ENCODE results near the gene EXOC3L4. TPM values are rescaled to one million over a fixed set of nuclear protein-coding genes. Genes with fewer than 3 reads are reported as not detected.

The EXOC3L4 gene
- polyA plus RNA-seq, 1 donor from 2014 or later, result not detected

DNA sequence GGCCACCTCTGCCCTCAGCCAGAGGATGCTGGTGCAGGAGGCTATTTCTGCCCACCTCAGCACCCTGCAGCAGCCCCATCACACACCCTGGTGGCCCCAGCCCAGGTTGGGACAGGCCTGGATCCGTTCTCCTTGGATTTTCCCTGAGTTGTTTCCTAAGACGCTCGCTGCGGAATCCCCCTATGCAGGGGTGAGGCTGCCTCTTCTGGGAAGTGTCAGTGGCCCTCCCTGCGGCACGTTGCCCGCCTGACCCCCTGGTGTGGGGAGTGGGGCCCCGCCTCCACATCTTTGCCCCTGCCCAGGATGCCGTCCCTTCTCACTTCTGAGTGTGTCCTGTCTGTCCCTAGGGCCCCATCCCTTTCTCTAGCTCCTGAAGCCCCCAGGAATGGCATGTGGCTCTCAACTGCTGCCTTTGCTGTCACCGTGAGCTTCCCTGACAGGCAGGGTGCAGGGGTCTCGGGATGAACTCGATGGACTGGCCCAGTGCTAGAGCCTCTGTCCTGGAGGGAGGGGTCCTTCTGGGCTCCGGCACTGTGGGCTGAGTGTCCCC is 594 bp upstream of the EXOC3L4 start:
- no peak overlapping the region for H2AFZ ChIP-seq (ENCODE audit: low read depth, low read length)
- no peaks in the 10 kb centered on the region for H3F3A ChIP-seq (ENCODE audit: insufficient read depth, low read length, poor library complexity, severe bottlenecking)
- H3K4me3 ChIP-seq (ENCODE audit: low read length), result no peak overlapping the region
- H4K20me1 ChIP-seq (ENCODE audit: insufficient read depth), result no peaks in the 10 kb centered on the region
- H3K9me2 ChIP-seq (ENCODE audit: insufficient read depth, low read length), result no peaks in the 10 kb centered on the region
- H3K27ac ChIP-seq (ENCODE audit: low read length), result no peak overlapping the region
- H3K36me3 ChIP-seq (ENCODE audit: insufficient read depth, low read length), result no peaks in the 10 kb centered on the region
- no peaks in the 10 kb centered on the region for H3K9me3 ChIP-seq (ENCODE audit: low read length)
- H3K79me2 ChIP-seq (replicated peaks; ENCODE audit: insufficient read depth, low read length), result no peaks in the 10 kb centered on the region
- H3K9ac ChIP-seq (ENCODE audit: low read length), result no peak overlapping the region
- H3K27me3 ChIP-seq (ENCODE audit: insufficient read depth, low read depth, low read length), result no peaks in the 10 kb centered on the region
- no peak for TF ChIP-seq MXI1 (conservative IDR thresholded peaks at IDR 0.05; ENCODE audit: poor library complexity, severe bottlenecking)
- no peak for TF ChIP-seq TAF1 (IDR thresholded peaks at IDR 0.05; ENCODE audit: low read depth)
- no peak for TF ChIP-seq RAD21 (conservative IDR thresholded peaks at IDR 0.05)
- TF ChIP-seq EZH2 (IDR thresholded peaks at IDR 0.05; ENCODE audit: borderline replicate concordance, insufficient read depth, low read length, poor library complexity, severe bottlenecking), result no peak
- TF ChIP-seq, protein P1, sequence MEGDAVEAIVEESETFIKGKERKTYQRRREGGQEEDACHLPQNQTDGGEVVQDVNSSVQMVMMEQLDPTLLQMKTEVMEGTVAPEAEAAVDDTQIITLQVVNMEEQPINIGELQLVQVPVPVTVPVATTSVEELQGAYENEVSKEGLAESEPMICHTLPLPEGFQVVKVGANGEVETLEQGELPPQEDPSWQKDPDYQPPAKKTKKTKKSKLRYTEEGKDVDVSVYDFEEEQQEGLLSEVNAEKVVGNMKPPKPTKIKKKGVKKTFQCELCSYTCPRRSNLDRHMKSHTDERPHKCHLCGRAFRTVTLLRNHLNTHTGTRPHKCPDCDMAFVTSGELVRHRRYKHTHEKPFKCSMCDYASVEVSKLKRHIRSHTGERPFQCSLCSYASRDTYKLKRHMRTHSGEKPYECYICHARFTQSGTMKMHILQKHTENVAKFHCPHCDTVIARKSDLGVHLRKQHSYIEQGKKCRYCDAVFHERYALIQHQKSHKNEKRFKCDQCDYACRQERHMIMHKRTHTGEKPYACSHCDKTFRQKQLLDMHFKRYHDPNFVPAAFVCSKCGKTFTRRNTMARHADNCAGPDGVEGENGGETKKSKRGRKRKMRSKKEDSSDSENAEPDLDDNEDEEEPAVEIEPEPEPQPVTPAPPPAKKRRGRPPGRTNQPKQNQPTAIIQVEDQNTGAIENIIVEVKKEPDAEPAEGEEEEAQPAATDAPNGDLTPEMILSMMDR (IDR thresholded peaks at IDR 0.05; ENCODE audit: poor library complexity, severe bottlenecking), result no peak
- TF ChIP-seq EP300 (conservative IDR thresholded peaks at IDR 0.05; ENCODE audit: poor library complexity, severe bottlenecking), result no peak
- TF ChIP-seq, protein P2, sequence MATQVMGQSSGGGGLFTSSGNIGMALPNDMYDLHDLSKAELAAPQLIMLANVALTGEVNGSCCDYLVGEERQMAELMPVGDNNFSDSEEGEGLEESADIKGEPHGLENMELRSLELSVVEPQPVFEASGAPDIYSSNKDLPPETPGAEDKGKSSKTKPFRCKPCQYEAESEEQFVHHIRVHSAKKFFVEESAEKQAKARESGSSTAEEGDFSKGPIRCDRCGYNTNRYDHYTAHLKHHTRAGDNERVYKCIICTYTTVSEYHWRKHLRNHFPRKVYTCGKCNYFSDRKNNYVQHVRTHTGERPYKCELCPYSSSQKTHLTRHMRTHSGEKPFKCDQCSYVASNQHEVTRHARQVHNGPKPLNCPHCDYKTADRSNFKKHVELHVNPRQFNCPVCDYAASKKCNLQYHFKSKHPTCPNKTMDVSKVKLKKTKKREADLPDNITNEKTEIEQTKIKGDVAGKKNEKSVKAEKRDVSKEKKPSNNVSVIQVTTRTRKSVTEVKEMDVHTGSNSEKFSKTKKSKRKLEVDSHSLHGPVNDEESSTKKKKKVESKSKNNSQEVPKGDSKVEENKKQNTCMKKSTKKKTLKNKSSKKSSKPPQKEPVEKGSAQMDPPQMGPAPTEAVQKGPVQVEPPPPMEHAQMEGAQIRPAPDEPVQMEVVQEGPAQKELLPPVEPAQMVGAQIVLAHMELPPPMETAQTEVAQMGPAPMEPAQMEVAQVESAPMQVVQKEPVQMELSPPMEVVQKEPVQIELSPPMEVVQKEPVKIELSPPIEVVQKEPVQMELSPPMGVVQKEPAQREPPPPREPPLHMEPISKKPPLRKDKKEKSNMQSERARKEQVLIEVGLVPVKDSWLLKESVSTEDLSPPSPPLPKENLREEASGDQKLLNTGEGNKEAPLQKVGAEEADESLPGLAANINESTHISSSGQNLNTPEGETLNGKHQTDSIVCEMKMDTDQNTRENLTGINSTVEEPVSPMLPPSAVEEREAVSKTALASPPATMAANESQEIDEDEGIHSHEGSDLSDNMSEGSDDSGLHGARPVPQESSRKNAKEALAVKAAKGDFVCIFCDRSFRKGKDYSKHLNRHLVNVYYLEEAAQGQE (IDR thresholded peaks at IDR 0.05; ENCODE audit: borderline replicate concordance), result no peak
- no peak for TF ChIP-seq SMC3 (conservative IDR thresholded peaks at IDR 0.05; ENCODE audit: poor library complexity)
- no peak for TF ChIP-seq POLR2AphosphoS5 (IDR thresholded peaks at IDR 0.05)
- no peak overlapping the region for H3K4me2 ChIP-seq (ENCODE audit: low read length)

DNA sequence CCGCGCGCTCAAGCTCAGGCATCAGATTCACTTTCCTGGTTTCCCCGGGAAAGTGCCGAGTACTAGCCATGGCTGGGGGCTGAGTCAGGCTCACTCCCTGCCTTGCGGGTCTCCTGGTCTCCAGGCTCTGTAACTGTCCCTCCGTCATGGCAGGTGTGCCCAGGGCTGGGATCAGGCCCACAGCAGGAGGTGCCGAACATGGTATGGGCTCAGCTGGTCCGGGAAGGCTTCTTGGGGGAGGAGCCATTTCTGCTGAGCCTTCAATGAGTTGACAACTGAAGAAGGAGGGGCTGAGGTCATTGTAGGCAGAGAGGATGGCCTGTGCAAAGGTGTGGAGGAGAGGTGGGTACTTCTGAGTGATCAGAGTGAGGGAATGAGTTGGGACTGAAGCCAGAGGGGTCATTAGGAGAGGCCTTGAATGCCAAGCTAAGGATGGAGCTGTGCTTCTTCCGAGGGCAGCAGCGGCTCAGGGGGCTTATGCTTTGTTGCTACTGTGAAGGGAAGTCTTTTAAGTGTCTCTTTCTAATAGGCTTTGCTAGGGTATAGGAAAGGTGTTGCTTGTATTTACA is 769 bp downstream of the EXOC3L4 start:
- Histone ChIP-seq H3K27me3 (ENCODE audit: insufficient read depth, low read depth, low read length) (no peaks in the 10 kb centered on the region), H3F3A (ENCODE audit: insufficient read depth, low read length, poor library complexity, severe bottlenecking) (no peaks in the 10 kb centered on the region), H2AFZ (ENCODE audit: low read depth, low read length) (no peak overlapping the region), H3K9me3 (ENCODE audit: low read length) (no peaks in the 10 kb centered on the region), H3K79me2 (replicated peaks; ENCODE audit: insufficient read depth, low read length) (no peaks in the 10 kb centered on the region), H3K36me3 (ENCODE audit: insufficient read depth, low read length) (no peaks in the 10 kb centered on the region), H3K4me3 (ENCODE audit: low read length) (no peak overlapping the region), H4K20me1 (ENCODE audit: insufficient read depth) (no peaks in the 10 kb centered on the region), H3K4me2 (ENCODE audit: low read length) (no peak overlapping the region), H3K9ac (ENCODE audit: low read length) (no peak overlapping the region), H3K9me2 (ENCODE audit: insufficient read depth, low read length) (no peaks in the 10 kb centered on the region), H3K27ac (ENCODE audit: low read length) (no peak overlapping the region)
- no peak for TF ChIP-seq POLR2AphosphoS5 (IDR thresholded peaks at IDR 0.05)
- TF ChIP-seq, protein P1 (IDR thresholded peaks at IDR 0.05; ENCODE audit: poor library complexity, severe bottlenecking), result no peak
- TF ChIP-seq RAD21 (conservative IDR thresholded peaks at IDR 0.05), result no peak

Data from neural cell (in vitro differentiated cells).